MCF 10A (cell line): ENCODE data around the gene ATG10. TPM values are rescaled to one million over a fixed set of nuclear protein-coding genes. Genes with fewer than 3 reads are reported as not detected.

Experiments used
- Bru-seq: library from RNA; stranded (reverse); fragments of 400-500 nt; gene quantifications from one replicate; lab custom pipeline; 2021; lab: Mats Ljungman, UMichigan
- BruChase-seq, 2 experiments: library from RNA; stranded (reverse); fragments of 400-500 nt; gene quantifications; one replicate each; lab custom pipeline; 2021; lab: Mats Ljungman, UMichigan
- BruUV-seq: library from RNA; stranded (reverse); fragments of 400-500 nt; replicated peaks from 2 replicates; lab custom pipeline; 2021; lab: Mats Ljungman, UMichigan
- CTCF ChIA-PET: fragments of 300-600 bp; sonication (Branson Sonifier 250); formaldehyde crosslinking; extraction: SDS; loops from one replicate; lab custom pipeline; 2021; ENCODE audit warnings: antibody characterized with exemption, inconsistent platforms; lab: Yijun Ruan, JAX
- POLR2A ChIA-PET: fragments of 300-600, 350-650 bp; sonication (Branson Sonifier 250); formaldehyde crosslinking; extraction: SDS; loops from one replicate; lab custom pipeline; 2020; ENCODE audit warnings: antibody characterized with exemption, inconsistent platforms; lab: Yijun Ruan, JAX
- DNase-seq: peaks from one replicate; pipeline ENCODE4 v3.0.0-alpha.2; 2018; ENCODE audit not compliant: unreplicated experiment
- H3K27ac Mint-ChIP-seq: one replicate; pipeline ENCODE4 v1.8.0; 2022; ENCODE audit warnings: mild to moderate bottlenecking, low read depth, mixed read lengths; ENCODE audit not compliant: unreplicated experiment
- H3K27me3 Mint-ChIP-seq: one replicate; pipeline ENCODE4 v1.8.0; 2022; ENCODE audit warnings: mixed read lengths; ENCODE audit not compliant: insufficient read depth, unreplicated experiment
- H3K36me3 Mint-ChIP-seq: one replicate; pipeline ENCODE4 v1.8.0; 2022; ENCODE audit warnings: mild to moderate bottlenecking, moderate library complexity, mixed read lengths; ENCODE audit not compliant: insufficient read depth, unreplicated experiment
- H3K4me1 Mint-ChIP-seq: one replicate; pipeline ENCODE4 v1.8.0; 2022; ENCODE audit warnings: mixed read lengths; ENCODE audit not compliant: insufficient read depth, unreplicated experiment
- H3K4me3 Mint-ChIP-seq: one replicate; pipeline ENCODE4 v1.8.0; 2022; ENCODE audit warnings: mild to moderate bottlenecking, moderate library complexity, mixed read lengths; ENCODE audit not compliant: unreplicated experiment
- H3K9me3 Mint-ChIP-seq: one replicate; pipeline ENCODE4 v1.8.0; 2022; ENCODE audit warnings: mixed read lengths; ENCODE audit not compliant: unreplicated experiment
- CTCF ChIP-seq: fragments of 200-600 bp; IDR thresholded peaks from one replicate; pipeline ENCODE4 v1.8.0; 2022; ENCODE audit warnings: antibody characterized with exemption, mild to moderate bottlenecking; ENCODE audit not compliant: unreplicated experiment
- intact Hi-C: fragments of 100-400 bp; cut with micrococcal nuclease; formaldehyde crosslinking; loops from 2 replicates; pipeline ENCODE4 v1.14.1; 2022
- long read RNA-seq: library from polyadenylated mRNA; stranded (forward); transcript quantifications from one replicate; pipeline ENCODE4 v2.0.0, GENCODE V29; 2022
- total RNA-seq: library from RNA; stranded (reverse); gene quantifications from 2 replicates; pipeline ENCODE4 v1.2.3, GENCODE V29; 2022

The ATG10 gene
- 9.9 and 11.1 TPM in 2 replicates for total RNA-seq
- percentile 73 among the genes with signal in this experiment for Bru-seq, nascent RNA
- percentile 56 among the genes with signal in this experiment for BruChase-seq, experiment 1, labeled RNA remaining after a 6-hour chase
- percentile 66 among the genes with signal in this experiment for BruChase-seq, experiment 2, labeled RNA remaining after a 2-hour chase
- long read RNA-seq, transcript ATG10-201 (8 exons, 3,033 nt), result major isoform, 10 of 88 reads
- long read RNA-seq, transcript ATG10-203 (9 exons, 1,795 nt), result minor isoform, 8 of 88 reads
- long read RNA-seq, partial matches to known transcripts, result 0 of 88 reads
- long read RNA-seq, other reads (novel, unspliced or antisense), result 69 of 88 reads

- Mint-ChIP-seq H3K27me3 (no peaks in the 10 kb centered on the region), H3K4me1 (peaks cover 19% of the 10 kb centered on the region), H3K9me3 (no peaks in the 10 kb centered on the region), H3K36me3 (peaks cover 5% of the 10 kb centered on the region), H3K4me3 (peak within 1 kb of the TSS; percentile 95), H3K27ac (peak within 1 kb of the TSS; percentile 96)
- ChIA-PET POLR2A (interaction anchor here (0.6 to 2.9 kb wide), 13 partner anchors 22 to 221 kb away, joined by 3 to 24 read pairs (median 5); partner anchors contain the start of gene SSBP2), CTCF (interaction anchor here (0.7 kb wide), 1 partner anchor 22 kb away, joined by 3 read pairs; no protein-coding TSS in a partner anchor)
- peak; percentile 86 for DNase-seq
- no peak for TF ChIP-seq CTCF
- no TSS peak for BruUV-seq
- intact Hi-C loops, result loop anchor here (2.0 to 5.0 kb wide), 3 partner anchors 115 to 220 kb away; partner anchors contain the start of gene SSBP2
Observed at GRCh38 chr5:81971712-81972491, at the start of gene ATG10. Gene ATG10, plus strand, starts transcription at chr5:81972023. Its CDS starts 15,548 bp downstream, at chr5:81987571.

DNA sequence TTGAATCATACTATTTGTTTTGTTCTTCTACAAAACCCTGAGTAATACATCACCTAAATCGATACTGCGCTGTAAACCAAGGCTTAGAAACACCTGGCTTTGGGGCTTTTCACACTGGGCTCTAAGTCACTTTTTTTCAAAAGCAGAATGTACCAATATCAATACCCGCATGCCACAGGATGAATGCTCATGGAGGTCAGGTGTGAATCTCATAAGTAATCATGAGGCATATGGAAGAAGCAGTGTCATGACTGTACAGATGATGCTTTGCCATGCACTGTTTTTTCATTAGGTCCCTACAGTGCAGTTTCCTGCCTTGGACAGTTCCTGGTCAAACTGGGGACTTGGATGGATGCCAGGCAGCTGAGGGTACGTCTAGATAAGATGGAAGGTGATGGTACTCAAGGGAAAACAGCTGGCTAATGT, 49.0 kb upstream of the ATG10 start:
- no peaks in the 10 kb centered on the region for H3K36me3 Mint-ChIP-seq
- CTCF ChIA-PET, result no interaction called here
- TF ChIP-seq CTCF, result no peak
- H3K9me3 Mint-ChIP-seq, result no peaks in the 10 kb centered on the region
- H3K4me1 Mint-ChIP-seq, result no peaks in the 10 kb centered on the region
- no peaks in the 10 kb centered on the region for H3K27me3 Mint-ChIP-seq
- BruUV-seq, result no TSS peak
- intact Hi-C loops, result no loop called here
- H3K27ac Mint-ChIP-seq, result no peak overlapping the region
- POLR2A ChIA-PET, result no interaction called here
- no peak overlapping the region for H3K4me3 Mint-ChIP-seq
- DNase-seq, result no peak

- no TSS peak for BruUV-seq
- H3K27ac Mint-ChIP-seq, result no peak overlapping the region
- no peak overlapping the region for H3K4me3 Mint-ChIP-seq
- no peaks in the 10 kb centered on the region for H3K4me1 Mint-ChIP-seq
- no peak for DNase-seq
- ChIA-PET CTCF (interaction anchor here (0.5 kb wide), 1 partner anchor 164 kb away, joined by 3 read pairs; no protein-coding TSS in a partner anchor), POLR2A (interaction anchor here (0.6 to 1.6 kb wide), 3 partner anchors 10 to 76 kb away, joined by 3 read pairs; no protein-coding TSS in a partner anchor)
- intact Hi-C loops, result no loop called here
- no peaks in the 10 kb centered on the region for H3K27me3 Mint-ChIP-seq
- H3K9me3 Mint-ChIP-seq, result no peaks in the 10 kb centered on the region
- TF ChIP-seq CTCF, result no peak
- H3K36me3 Mint-ChIP-seq, result no peaks in the 10 kb centered on the region
Observed at GRCh38 chr5:81924442-81924841, 47.4 kb upstream of the ATG10 start.
